GM21367 (cell line): Measurements from ENCODE around the gene C19orf44.
"Not testable (repeated sequence)": the region's sequence is repeated elsewhere in the genome, so short reads cannot be mapped to it uniquely, and the experiment has no call there.

Experiments
- ATAC-seq: cut with Tn5 transposase; IDR thresholded peaks from one replicate; pipeline ENCODE4 v1.9.1; 2021; ENCODE audit not compliant: unreplicated experiment

Gene C19orf44

DNA sequence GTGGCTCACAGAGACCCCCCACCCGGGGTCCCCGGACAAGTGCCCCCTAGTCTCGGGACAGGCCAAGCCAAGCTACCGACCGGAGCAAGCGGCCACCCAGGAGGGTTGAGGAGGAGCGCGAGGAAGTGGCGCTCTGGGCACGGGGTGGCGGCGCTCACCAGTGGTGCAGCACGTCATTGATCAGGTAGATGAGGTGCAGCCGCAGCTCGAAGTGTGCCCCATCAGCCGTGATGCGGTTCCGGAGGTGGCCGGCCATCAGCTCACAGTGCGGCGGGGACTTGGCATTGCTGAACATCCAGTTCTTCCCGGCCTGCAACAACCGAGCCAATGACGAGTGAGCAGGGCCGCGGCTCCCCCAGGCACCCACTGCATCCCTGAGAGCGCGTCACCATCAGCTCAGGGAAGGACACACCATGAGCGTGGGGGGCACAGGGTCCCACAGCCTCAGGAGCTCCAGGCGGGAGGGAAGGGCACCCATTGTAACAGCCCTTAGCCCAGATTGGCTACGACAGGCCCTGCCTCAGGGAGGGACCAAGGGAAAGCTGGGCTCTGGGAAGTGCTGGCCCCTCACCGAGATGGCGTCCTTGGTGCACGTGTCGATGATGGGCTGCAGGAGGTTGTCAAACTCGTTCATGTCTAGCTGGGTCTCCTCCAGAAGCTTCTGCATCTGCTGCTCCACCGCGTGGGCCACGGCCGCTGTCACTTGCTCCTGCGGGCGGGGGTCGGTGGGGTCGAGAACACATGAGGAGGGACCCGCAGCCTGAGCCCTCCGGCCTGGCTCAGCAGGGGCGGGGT, 36.4 kb downstream of the C19orf44 start:
- no peak for ATAC-seq

DNA sequence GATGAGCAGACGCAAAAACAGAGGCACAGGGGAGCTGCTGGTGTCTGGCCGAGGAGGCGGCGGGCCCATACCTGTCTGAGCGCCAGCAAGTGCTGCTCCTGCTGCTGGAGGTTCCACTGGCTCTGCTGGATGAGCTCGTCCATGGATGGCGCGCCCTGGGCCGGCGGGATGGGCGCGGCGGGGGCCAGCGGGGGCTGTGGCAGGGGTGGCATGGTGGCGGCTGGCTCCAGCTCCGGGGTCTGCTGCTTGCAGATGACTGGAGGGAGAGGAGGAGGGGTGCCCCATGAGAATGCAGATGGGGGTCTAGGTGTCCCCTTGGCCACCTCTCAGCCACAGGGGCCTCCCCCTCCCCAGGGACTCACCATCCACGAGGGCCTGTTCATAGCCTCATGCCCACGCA, 39.2 kb downstream of the C19orf44 start:
- ATAC-seq, result no peak

DNA sequence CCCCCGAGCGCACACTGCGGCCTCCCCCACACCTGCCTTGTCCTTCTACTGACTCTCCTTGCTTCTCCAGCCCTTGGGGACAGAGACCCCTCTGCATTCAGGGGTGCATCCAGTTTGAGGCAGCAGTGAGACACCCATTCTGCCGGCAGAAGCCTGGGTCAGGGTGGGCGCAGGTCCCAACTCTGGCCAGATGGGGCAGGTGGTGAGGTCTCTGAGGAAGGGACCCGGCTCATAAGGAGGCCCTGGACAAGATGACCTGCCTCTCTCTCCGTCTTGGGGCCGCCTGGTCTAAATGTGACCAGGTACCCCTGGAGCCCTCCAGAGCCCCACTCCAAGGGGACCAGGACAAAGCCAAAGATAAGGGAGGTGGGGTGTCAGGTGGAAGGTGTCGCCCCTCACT, 39.9 kb downstream of the C19orf44 start:
- ATAC-seq, result no peak

DNA sequence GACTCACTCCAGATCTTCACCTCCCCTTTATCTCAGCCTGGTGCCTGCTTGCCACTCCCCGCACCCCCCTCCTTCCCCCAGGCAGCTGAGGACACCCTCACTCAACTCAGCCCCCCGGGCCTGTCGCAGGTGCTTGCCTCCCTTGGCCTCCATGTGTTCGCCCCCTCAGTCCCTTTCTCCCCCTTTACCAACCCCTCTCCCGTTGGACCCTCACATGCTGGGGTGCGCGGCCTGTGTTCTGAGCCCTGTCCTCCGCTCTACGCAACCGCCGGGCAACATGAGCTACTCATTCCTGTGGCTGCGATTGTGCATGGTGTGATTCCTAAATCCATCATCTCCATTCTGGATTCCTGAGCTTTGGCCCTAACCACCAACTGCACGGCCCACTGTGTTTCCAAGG, 40.9 kb downstream of the C19orf44 start:
- no peak for ATAC-seq

GRCh38 chr19:16540948-16541347, 44.8 kb downstream of the C19orf44 start:
- no peak for ATAC-seq

- ATAC-seq, result peak; percentile 8
Observed at GRCh38 chr19:16541526-16542044, 45.4 kb downstream of the C19orf44 start.

DNA sequence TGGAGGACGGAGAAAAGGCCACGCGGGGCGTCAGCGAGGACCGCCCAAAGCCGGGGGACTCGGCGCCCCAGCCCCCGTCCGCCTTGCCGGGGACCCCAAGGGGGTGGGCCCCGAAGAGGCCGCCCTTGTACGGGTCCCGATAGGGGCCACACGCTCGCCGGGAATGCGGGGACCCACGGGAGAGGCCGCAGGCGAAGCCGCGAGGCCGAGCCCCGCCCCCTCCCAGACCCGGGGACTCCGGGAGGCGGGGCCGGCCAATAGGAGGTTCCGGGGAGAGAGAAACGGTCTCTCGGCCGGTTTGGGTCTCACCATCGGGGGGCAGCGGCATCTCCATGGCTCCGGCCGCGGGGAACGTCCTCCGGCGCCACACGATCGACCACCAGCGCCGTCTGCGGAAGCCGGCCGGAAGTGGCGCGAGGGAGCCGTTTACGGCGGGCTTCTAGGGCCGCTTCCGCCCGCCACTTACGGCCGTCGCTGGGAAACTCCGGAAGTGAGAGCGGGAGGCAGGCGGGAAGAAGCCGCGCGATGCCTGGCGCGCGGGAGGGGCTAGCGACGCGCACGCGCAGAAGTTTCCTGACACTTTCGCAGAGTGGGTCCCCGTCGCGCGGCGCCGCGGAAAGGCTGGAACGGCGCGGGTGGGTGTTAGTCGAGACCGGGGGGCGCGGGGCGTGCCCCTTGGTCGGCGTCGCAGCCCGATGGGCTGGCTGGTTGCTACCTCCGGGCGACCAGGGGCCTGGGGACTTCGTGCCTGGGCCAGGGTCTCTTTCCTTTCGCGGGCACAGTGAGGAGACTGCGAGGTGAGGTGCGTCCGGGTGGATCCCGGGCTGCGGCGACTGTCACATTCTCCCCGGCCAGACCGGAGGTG, 46.1 kb downstream of the C19orf44 start, which contains the start of gene CHERP:
Gene CHERP, minus strand, starts transcription at position 393 of the 865 bp plus-strand sequence. Its CDS starts 59 bp downstream, at position 334.
- peak; percentile 62 for ATAC-seq

DNA sequence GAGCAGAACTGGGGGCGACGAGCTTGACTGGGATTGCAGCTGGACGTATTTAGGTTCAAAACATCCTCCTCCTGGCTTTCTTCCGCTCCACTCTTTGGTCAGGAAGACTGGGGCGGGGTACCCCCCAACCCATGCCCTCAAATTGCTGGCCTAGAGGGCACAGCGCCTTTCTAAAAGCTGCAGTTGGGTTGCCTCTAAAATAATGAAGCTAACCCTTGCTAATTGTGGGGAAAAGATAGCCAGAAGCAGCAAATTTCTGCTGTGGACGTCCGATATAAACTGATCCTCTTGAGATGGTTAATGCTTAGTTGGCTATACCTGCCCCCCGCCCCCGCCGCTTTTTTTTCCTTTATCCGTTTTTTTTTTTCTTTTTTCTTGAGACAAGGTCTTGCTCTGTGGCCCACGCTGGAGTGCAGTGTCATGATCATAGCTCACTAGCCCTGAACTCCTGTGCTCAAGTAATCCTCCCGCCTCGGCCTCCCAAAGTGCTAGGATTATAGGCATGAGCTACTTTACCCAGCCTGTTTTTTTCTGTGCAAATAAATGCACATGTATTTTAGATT, 46.8 kb downstream of the C19orf44 start:
- no peak for ATAC-seq

DNA sequence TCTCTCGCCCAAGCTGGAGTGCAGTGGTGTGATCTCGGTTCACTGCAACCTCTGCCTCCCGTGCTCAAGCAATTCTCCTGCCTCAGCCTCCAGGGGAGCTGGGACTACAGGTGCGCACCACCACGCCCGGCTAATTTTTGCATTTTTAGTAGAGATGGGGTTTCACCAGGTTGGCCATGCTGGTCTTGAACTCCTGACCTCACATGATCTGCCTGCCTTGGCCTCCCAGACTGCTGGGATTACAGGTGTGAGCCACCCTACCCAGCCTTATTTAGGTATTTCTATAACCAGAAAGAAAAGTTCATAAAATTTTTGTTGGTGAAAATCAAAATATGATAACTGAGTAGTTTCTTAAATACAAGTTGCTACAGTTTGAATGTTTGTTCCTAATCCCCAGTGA, 47.5 kb downstream of the C19orf44 start:
- ATAC-seq, result not testable (repeated sequence)

- no peak for ATAC-seq
Observed at GRCh38 chr19:16544473-16545231, 48.5 kb downstream of the C19orf44 start.

DNA sequence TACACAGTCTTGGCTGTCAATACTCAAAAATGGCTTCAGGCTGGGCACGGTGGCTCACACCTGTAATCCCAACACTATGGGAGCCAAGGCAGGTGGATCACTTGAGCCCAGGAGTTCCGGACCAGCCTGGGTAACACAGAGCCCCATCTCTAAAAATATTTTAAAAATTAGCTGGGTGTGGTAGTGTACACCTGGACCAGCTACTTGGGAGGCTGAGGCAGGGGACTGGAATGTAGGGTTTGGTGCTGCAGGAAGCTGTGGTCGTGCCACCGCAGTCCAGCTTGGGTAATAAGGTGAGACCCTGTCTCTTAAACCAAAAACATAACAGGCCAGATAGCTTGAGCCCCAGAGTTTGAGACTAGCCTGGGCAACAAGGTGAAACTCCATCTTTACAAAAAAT, 52.8 kb downstream of the C19orf44 start:
- ATAC-seq, result no peak

- not testable (repeated sequence) for ATAC-seq
Observed at GRCh38 chr19:16551902-16552301, 55.7 kb downstream of the C19orf44 start.

DNA sequence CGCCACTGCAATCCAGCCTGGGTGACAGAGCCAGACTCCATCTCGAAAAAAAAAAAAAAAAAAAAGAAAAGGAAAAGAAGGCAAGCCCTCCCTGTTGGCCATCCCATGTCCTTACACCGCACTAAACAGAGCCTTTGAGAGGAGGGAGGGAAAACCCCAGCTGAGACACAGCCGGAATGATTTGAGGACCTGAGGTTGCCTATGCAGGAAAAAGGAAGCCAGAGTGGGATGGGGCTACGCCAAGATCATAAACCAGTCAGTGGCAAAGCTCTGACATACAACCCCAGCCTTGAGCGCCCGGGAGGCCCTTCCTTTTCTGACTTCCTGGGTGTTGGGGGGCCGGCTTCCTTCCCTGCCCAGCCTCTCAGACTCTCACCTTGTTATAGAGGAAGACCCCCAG, 58.6 kb downstream of the C19orf44 start:
- ATAC-seq, result no peak

GRCh38 chr19:16559780-16560276, 63.6 kb downstream of the C19orf44 start:
- no peak for ATAC-seq

DNA sequence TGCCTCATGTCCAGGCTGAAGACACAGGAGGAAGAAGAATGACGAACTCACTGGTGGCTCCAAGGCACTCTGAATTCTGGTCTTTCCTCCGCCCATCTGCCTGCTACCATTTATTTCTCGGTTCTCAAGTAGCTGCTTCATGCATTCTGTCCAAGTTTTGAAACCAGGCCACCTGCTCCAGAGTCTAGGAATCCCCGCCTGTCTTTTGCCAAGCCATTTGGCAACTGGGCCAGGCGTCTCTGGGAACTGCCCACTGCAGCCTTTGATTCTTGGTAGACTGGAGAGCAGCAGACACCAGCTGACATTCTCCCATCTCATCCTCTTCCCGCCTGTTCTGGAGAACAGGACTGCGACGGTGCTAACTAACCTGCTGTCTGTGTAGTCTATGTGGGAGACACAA, 65.2 kb downstream of the C19orf44 start:
- no peak for ATAC-seq

DNA sequence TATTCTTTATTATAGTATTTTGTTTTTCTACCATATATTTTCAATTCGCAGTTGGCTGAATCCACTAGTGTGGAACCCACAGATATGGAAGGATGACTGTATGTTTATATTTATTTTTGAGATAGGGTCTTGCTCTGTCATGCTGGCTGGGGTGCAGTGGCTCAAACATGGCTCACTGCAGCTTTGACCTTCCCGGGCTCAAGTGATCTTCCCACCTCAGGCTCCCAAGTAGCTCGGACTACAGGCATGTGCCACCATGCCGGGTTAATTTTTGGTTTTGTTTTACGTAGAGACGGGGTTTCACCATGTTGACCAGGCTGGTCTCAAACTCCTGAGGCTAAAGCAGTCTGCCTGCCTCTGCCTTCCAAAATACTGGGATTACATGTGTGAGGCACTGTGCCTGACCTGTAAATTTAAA, 66.4 kb downstream of the C19orf44 start:
- no peak for ATAC-seq

- no peak for ATAC-seq
Observed at GRCh38 chr19:16564842-16565241, 68.6 kb downstream of the C19orf44 start.

DNA sequence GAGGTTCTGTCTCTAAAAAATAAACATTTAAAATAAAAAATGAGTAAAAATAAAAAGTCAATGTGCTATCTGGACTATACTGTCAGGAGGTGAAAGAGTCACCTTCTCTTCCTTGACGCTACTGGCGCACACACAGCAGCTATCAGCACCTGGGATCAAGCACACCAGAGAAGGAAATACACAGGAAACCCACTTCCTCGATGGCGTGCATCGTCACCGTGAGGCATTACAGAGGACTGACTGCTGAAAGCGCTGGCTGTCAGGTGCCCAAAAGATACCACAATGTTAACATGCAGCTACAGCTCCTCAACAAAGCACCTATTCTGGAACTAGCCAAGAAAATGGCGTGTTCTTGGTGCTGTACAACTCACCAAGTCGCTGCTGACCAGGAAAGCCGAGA, 70.0 kb downstream of the C19orf44 start:
- ATAC-seq, result no peak

- no peak for ATAC-seq
Observed at GRCh38 chr19:16566702-16567101, 70.5 kb downstream of the C19orf44 start.

GRCh38 chr19:16569609-16570320, 73.6 kb downstream of the C19orf44 start:
- no peak for ATAC-seq
